NCI-H1105 treated with DMSO at 0.1 percent for 48 hours (cell line): ENCODE data around the gene TIMM8A.
"Not testable (repeated sequence)": the region's sequence is repeated elsewhere in the genome, so short reads cannot be mapped to it uniquely, and the experiment has no call there.

ENCODE experiments used
- DNase-seq: peaks from one replicate; lab custom pipeline; 2025; lab: John Stamatoyannopoulos, UW

Gene TIMM8A

DNA sequence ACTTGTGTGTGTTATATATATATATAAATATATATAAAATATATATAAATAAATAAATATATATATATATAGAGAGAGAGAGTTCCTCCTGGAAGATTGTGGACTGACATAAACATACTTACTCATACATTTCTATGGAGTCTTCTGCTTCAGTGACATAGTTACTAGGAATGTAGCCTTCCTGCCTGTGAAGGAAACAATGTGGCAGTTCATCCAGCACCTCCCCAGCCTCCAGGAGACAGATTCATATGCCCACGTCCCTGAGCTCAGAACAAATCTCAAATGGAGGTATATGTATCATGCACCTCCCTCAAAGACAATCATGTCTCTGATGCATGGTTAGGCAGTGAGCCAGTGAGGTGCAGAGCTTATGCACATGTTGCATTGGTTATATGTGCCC is 11.4 kb upstream of the TIMM8A start:
- DNase-seq: no peak

DNA sequence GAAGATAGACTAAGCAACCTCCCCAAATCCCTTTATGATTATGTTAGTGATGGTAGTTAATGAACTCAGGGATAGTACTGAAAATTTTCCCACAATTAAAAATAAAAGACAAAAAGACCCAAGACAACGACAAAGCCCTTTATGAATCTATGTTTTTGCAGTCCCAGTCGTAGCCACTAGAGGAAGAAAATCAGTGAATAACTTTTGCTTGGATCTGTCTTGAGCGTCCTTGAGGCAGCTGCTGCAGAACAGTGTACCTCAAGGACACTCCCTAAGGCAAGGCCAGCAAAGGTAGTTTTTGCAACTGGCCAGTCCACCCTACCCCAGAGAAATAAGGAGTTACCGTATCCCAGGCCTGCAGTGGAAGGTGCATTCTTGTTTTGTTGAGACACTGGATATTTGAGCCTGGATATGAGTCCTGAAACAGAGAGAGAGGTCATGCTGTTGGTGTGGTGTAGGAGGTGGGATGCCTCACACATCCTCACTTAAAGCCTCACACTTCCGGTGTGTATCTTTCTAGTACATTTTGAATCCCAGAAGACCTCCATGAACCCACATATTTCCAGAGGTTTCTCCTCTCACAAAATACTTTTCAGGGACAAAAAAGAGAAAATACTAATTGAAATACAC is 8.7 kb upstream of the TIMM8A start:
- DNase-seq: no peak

DNA sequence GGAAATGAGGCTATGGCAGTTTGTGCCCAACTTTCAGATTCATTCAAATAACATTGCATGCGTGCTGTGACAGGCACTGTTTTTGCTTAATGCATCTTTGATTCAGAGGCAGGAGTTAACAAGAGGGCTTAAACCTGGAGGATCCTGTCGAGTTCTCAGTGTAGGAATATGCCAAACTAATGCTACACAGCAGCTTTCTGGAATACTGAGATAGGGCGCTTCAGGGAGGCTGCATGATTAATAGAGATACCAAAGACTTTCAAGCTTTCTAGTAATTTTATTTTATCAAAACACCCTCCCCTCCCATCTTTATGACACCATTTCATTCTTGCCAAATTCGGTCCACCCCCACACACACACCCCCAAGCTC is 636 bp upstream of the TIMM8A start:
- no peak for DNase-seq

- DNase-seq: no peak
Observed at GRCh38 chrX:101347859-101348451, 587 bp downstream of the TIMM8A start.

GRCh38 chrX:101337776-101338271 is 10.7 kb downstream of the TIMM8A start:
- DNase-seq: no peak

DNA sequence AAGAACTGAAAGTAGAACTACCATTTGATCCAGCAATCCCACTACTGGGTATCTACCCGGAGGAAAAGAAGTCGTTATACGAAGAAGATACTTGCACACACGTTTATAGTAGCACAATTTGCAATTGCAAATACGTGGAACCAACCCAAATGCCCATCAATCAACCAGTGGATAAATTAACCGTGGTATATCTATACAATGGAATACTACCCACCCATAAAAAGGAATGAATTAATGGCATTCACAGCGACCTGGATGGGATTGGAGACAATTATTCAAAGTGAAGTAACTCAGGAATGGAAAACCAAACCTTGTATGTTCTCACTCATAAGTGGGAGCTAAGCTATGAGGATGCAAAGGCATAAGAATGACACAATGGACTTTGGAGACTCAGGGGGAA is 14.2 kb downstream of the TIMM8A start:
- not testable (repeated sequence) for DNase-seq

DNA sequence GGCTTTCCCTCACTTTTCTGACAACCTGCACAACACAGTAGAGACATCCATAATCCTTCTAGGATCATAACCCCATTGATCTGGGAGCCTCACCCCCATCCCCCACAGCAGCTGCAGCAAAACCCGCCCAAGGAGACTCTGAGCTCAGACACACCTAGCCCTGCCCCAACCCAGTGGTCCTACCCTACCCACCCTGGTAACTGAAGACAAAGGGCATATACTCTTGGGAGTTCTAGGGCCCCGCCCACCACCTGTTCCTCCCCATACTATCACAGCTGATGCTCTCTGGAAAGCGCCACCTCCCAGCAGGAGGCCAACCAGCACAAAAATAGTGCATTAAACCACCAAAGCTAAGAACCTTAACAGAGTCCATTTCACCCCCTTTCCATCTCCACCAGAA is 21.9 kb downstream of the TIMM8A start:
- DNase-seq: not testable (repeated sequence)

- DNase-seq: no peak
Observed at GRCh38 chrX:101303790-101304189, 44.8 kb downstream of the TIMM8A start.
